Choroid plexus epithelial cell (primary cell): ENCODE results near the gene AADAC.
"Not testable (repeated sequence)": the region's sequence is repeated elsewhere in the genome, so short reads cannot be mapped to it uniquely, and the experiment has no call there.

Source experiments
- DNase-seq: peaks from one replicate; pipeline ENCODE4 v3.0.0-alpha.2; 2010; ENCODE audit warnings: low read depth
- H3K4me3 ChIP-seq: 2 replicates; pipeline ENCODE4 v1.5.1; 2011; ENCODE audit warnings: low read depth, mild to moderate bottlenecking, control low read depth, low read length, moderate library complexity
- TF ChIP-seq, protein P1 (sequence below): conservative IDR thresholded peaks from 2 replicates; pipeline ENCODE4 v1.5.1; 2011; ENCODE audit warnings: low read depth, mild to moderate bottlenecking, control low read depth, inconsistent platforms, low read length, moderate library complexity

The AADAC gene

GRCh38 chr3:151873398-151873797 lies 59.5 kb downstream of the AADAC start, which contains the start of gene SUCNR1:
Gene SUCNR1 (plus strand): TSS chr3:151873643. CDS start chr3:151879893, 6,250 bp downstream.
- no peak for DNase-seq
- TF ChIP-seq, protein P1, sequence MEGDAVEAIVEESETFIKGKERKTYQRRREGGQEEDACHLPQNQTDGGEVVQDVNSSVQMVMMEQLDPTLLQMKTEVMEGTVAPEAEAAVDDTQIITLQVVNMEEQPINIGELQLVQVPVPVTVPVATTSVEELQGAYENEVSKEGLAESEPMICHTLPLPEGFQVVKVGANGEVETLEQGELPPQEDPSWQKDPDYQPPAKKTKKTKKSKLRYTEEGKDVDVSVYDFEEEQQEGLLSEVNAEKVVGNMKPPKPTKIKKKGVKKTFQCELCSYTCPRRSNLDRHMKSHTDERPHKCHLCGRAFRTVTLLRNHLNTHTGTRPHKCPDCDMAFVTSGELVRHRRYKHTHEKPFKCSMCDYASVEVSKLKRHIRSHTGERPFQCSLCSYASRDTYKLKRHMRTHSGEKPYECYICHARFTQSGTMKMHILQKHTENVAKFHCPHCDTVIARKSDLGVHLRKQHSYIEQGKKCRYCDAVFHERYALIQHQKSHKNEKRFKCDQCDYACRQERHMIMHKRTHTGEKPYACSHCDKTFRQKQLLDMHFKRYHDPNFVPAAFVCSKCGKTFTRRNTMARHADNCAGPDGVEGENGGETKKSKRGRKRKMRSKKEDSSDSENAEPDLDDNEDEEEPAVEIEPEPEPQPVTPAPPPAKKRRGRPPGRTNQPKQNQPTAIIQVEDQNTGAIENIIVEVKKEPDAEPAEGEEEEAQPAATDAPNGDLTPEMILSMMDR, result no peak
- no peak within 1 kb of the TSS for H3K4me3 ChIP-seq

DNA sequence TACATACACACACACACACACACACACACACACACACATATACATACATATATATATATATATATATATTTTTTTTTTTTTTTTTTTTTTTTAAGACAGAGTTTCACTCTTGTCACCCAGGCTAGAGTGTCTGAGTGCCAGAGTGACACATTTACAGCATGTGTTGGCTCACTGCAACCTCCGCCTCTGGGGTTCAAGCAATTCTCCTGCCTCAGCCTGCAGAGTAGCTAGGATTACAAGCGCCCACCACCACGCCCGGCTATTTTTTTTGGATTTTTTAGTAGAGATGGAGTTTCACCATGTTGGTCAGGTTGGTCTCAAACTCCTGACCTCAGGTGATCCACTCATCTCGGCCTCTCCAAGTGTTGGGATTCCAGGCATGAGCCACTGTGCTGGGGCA lies 60.2 kb downstream of the AADAC start:
- DNase-seq, H3K4me3 ChIP-seq: not testable (repeated sequence)

DNA sequence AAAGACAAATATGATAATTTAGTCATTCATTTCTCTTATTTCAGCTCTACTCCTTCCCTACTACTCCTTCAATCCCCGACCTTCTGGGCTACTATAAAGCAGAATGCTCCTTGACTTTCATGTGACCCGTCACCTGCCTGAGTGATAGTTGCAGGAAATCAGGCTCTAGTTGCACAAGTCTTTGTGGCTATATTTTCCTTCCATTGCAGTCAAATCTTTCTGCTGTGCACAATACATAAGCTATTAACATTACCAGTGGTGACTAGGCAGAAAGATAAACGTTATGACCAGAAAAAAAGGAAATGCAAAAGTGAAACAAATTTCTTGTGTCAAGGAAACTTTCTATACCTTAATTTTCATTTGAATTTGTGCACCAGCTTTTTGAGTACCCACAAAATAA lies 61.8 kb downstream of the AADAC start:
- peak; percentile 42 for DNase-seq
- TF ChIP-seq, protein P1, result no peak
- H3K4me3 ChIP-seq, result no peak overlapping the region

- H3K4me3 ChIP-seq, result no peak overlapping the region
- TF ChIP-seq, protein P1, result no peak
- DNase-seq, result no peak
These were observed 63.4 kb downstream of the AADAC start for GRCh38 chr3:151877269-151877668.
